ENCODE measurements around the gene RPS6KL1.
A peak's percentile ranks its signal among the peaks of the same experiment; 100 is the strongest.

RPS6KL1 gene

GRCh38 chr14:74911704-74912103 is 11.4 kb downstream of the RPS6KL1 start:
- no peak for DNase-seq (ENCODE audit: low spot score)

GRCh38 chr14:74911221-74911620 is 11.8 kb downstream of the RPS6KL1 start:
- no peak for DNase-seq (ENCODE audit: low spot score)

GRCh38 chr14:74910556-74910955 is 12.5 kb downstream of the RPS6KL1 start:
- no peak for DNase-seq (ENCODE audit: low spot score)

- no peak for DNase-seq (ENCODE audit: low spot score)
Measured at GRCh38 chr14:74909911-74910310, 13.1 kb downstream of the RPS6KL1 start.

GRCh38 chr14:74909501-74909900 is 13.6 kb downstream of the RPS6KL1 start:
- no peak for DNase-seq (ENCODE audit: low spot score)

- DNase-seq (ENCODE audit: low spot score), result no peak
Measured at GRCh38 chr14:74908861-74909341, 14.2 kb downstream of the RPS6KL1 start.

- no peak for DNase-seq (ENCODE audit: low spot score)
Measured at GRCh38 chr14:74907744-74908143, 15.3 kb downstream of the RPS6KL1 start.

- DNase-seq (ENCODE audit: low spot score), result no peak
Measured at GRCh38 chr14:74906925-74907521, 16.0 kb downstream of the RPS6KL1 start.

GRCh38 chr14:74905595-74906142 is 17.4 kb downstream of the RPS6KL1 start:
- DNase-seq (ENCODE audit: low spot score), result peak; percentile 50

- no peak for DNase-seq (ENCODE audit: low spot score)
Measured at GRCh38 chr14:74904635-74905503, 18.2 kb downstream of the RPS6KL1 start.

- DNase-seq (ENCODE audit: low spot score), result peak; percentile 35
Measured at GRCh38 chr14:74902941-74903705, 19.9 kb downstream of the RPS6KL1 start.

- DNase-seq (ENCODE audit: low spot score), result no peak
Measured at GRCh38 chr14:74898694-74899093, 24.4 kb downstream of the RPS6KL1 start.

GRCh38 chr14:74898083-74898482 is 25.0 kb downstream of the RPS6KL1 start:
- DNase-seq (ENCODE audit: low spot score), result no peak

- no peak for DNase-seq (ENCODE audit: low spot score)
Measured at GRCh38 chr14:74897642-74898041, 25.4 kb downstream of the RPS6KL1 start.

- no peak for DNase-seq (ENCODE audit: low spot score)
Measured at GRCh38 chr14:74896400-74896799, 26.7 kb downstream of the RPS6KL1 start.

GRCh38 chr14:74893614-74894091 is 29.4 kb downstream of the RPS6KL1 start:
- DNase-seq (ENCODE audit: low spot score), result no peak

GRCh38 chr14:74892745-74893144 is 30.3 kb downstream of the RPS6KL1 start:
- no peak for DNase-seq (ENCODE audit: low spot score)

- no peak for DNase-seq (ENCODE audit: low spot score)
Measured at GRCh38 chr14:74891870-74892269, 31.2 kb downstream of the RPS6KL1 start.

GRCh38 chr14:74890262-74890661 is 32.8 kb downstream of the RPS6KL1 start:
- DNase-seq (ENCODE audit: low spot score), result no peak

- DNase-seq (ENCODE audit: low spot score), result no peak
Measured at GRCh38 chr14:74888164-74889158, 34.6 kb downstream of the RPS6KL1 start.

- DNase-seq (ENCODE audit: low spot score), result no peak
Measured at GRCh38 chr14:74886001-74886400, 37.1 kb downstream of the RPS6KL1 start.
